ENCODE measurements around the gene ALKBH6.

ALKBH6 gene

GRCh38 chr19:35959968-35960320 is 54.1 kb downstream of the ALKBH6 start:
- H4K20me1 ChIP-seq (ENCODE audit: insufficient read depth, low read length): no peaks in the 10 kb centered on the region; the same call in 1 of the 2 replicates
- H3K9ac ChIP-seq (ENCODE audit: low read depth, low read length): no peak overlapping the region
- no peaks in the 10 kb centered on the region for H3K36me3 ChIP-seq (ENCODE audit: insufficient read depth, low read length)
- DNase-seq: no peak
- TF ChIP-seq EZH2 (IDR thresholded peaks at IDR 0.05; ENCODE audit: borderline replicate concordance, low read depth, low read length, severe bottlenecking) (no peak), CTCF (IDR thresholded peaks at IDR 0.05; ENCODE audit: borderline replicate concordance, extremely low read depth, low read length, poor library complexity, severe bottlenecking) (no peak)
- H3K4me1 ChIP-seq (ENCODE audit: insufficient read depth, low read length): no peaks in the 10 kb centered on the region
- H3K27ac ChIP-seq (ENCODE audit: low read length): no peak overlapping the region
- no peaks in the 10 kb centered on the region for H3K9me3 ChIP-seq (ENCODE audit: insufficient read depth, low read length, severe bottlenecking)
- H3K4me2 ChIP-seq (ENCODE audit: insufficient read depth, low read length): no peak overlapping the region
- H3K4me3 ChIP-seq (ENCODE audit: low read depth in 1 of 2, low read length in 2 of 2): no peak overlapping the region
- H3K79me2 ChIP-seq (ENCODE audit: insufficient read depth, low read length): no peaks in the 10 kb centered on the region
- ATAC-seq (ENCODE audit: insufficient read depth, low read depth): no peak
- no peak overlapping the region for H2AFZ ChIP-seq (ENCODE audit: low read depth, low read length)
- no peaks in the 10 kb centered on the region for H3K27me3 ChIP-seq (ENCODE audit: insufficient read depth, low read length, poor library complexity)
